Stimulated activated CD4-positive, alpha-beta T cell treated with anti-CD3 and anti-CD28 coated beads, Interleukin-4, amount 100 ng/mL, for 48 hours (primary cell): Measurements from ENCODE around the gene DNM2.
A peak's percentile ranks its signal among the peaks of the same experiment; 100 is the strongest.

Experiments used
- DNase-seq, 2 donors: peaks; one replicate each; pipeline ENCODE4 v3.0.0-alpha.2; 2020; ENCODE audit warnings: low read depth in 2 of 2

The DNM2 gene

DNA sequence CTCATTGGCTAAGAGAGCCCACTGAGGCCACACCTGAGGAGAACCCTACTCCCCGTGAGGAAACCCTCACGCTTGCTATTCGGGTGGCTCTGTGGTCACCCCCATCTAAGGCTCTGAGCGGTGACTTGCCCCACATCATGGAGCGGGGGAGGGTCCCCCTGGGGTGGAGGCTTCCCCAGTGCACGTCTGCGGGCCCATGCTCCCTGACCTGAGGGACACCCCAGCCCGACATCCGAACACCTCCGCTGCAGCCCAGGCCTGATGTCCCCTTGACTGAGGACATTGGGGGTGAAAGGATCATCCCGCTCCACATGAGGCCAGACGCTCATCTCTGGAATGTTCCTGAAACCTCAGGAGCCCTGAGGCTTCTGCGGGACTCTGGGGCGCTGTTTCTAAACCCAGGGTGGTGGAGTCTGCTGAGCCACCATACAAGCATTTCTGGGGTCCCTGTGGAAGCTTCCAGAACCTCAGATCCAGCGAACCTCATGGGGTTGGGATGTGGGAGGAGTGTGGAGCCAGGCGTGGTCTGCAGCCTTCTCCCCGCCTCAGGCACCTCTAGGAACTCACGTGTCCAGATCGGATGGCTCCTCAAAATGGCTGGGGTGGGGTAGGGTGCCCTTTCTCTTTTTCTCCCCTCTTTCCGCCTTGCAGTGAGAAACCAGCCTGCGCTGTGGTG lies 98.2 kb downstream of the DNM2 start:
- no peak for DNase-seq

DNA sequence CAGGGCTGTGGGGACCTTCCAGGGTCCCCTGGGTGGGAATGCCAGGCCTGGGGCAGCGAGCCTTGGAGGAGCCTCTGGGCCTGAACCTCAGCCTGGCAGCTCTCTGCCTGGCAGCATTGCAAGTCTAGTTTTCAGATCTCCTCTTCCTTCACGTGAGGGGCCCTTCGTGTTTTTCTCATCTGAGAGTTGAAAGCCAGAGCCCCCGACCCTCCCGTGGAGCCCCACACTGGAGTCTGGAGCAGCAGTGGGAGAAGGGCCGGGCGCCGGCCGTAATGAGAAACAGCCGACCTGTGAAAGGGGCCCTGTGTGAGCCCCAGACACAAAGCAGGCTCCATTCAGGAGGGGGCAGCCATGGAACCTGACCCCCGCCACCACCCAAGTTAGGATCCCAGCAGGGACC lies 98.8 kb downstream of the DNM2 start:
- no peak for DNase-seq

DNA sequence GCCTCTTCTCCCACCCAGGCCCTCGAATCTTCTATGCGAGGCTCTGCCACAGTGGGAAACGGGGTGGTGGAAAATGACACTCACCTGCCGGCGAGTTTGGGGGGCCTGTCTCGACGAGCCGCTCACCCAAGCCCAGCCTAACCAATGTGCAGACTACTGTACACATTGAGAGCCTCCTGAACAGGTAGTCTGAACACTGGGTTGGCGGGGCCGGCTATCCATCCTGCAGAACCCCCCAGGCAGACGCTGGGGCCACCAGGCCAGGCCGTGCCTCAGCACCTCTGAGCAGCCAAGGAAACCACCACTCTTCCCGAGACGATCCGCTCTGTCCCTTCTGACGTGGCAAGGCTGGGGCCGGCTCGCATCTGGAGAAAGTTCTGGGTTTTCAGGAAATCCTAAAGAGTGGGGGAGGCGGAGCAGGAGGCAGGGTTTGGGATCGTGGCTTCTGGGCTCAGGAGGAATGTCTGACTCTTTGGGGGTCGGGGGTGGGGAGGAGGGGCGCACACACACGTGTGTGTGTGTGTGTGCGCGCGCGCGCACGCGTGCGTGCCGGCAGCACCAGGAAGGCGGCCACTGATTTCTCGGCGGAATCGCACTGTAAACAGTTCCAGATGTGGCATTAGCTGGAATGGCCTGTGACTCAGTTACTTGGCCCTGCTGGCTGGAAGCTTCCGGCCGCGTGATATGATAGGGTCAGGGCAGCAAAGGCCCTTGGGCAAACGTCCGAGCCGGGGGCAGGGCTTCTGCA lies 99.6 kb downstream of the DNM2 start:
- DNase-seq = no peak

DNA sequence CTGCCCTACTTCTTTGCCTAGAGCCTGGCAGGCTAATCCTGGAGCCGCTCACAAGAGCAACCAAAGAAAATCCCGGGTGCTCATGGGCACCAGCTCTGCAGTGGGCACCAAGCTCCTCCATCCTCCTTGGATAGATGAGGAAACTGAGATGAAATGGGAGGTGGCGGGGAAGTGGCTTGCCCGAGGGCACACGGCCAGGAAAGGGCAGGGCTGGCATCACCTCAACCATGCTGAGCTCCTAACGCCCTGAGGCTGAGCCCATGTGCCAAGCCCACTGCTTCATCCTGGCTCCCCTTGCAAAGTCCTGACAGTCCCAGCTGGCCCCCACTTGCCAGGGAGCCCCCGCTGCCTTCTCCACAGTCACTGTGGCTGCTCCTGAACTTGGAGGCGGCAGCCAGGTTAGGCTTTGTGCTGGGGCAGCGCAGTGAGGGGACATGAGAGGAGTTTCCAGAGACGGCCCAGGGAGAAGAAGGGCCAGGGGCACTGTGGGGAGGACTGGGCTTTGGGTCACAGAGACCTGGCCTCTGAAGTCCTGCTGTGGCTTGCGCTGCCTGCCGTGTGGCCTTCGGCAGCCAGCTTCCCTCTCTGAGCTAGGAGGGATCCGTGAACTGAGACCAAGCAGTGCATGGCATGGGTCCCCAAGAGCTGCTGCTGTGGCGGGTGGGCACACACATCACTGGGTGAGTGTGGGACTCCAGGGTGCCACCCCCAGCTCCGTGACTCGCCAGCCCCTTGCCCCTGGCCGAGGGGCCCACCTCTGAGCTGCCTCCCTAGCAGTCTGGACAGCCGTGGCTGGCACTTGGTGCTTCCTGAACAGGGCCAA lies 100.6 kb downstream of the DNM2 start:
- DNase-seq = no peak

DNA sequence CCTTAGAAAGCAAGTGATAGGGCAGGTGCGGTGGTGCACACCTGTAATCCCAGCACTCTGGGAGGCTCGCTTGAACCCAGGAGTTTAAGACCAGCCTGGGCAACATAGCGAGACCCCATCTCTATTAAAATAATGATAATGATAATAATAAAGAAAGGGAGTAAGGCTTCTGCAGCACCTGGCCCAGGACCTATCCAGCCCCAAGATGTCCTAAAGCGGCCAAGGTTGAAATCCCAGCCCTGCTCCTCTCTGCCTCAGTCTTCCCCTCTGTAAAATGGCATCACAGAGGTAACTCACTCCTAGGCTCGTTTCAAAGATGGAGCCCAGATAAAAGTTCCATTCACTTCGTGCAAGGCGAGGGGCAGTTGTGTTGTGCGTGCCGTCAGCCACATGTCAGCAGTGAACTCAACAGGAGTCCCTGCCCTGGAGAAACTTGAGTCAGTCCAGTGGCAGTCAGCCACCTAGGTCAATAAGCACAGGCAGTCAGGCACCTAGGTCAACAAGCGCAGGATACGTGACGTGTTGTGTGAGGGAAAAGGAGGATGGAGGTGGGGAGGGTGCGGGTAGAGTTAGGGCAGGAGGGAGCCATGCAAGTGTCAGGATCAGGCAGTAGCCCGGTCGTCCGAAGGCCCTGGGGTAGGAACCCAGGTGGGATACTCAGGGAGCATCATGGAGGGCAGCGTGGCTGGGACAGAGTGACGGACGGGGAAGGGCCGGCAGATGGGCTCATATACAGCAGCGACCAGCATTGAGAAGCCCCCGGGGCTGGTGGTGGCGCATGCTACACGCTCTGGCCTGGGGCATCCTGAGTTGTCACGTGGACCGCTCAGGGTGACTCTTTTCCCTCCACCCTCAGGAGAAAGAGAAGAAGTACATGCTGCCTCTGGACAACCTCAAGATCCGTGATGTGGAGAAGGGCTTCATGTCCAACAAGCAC lies 101.5 kb downstream of the DNM2 start:
- no peak for DNase-seq

DNA sequence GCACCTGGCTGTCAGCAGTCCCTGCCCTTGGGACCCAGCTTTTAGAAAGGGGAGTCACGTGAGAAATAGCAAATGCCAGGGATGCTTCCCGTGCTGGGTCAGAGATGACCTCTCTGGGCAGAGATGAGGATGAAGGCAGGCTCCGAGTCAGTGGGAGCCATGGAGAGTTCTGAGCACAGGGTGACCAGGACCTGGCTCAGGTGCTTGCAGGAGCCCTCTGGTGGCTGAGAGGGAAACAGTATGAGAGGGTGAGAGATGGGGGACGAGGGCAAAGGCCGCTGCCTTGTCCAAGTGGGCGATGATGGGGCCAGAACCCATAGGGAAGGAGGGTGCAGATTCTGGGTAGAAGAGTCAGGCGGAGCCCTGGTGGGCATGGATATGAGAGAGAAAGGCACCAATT lies 102.3 kb downstream of the DNM2 start:
- DNase-seq = no peak

DNA sequence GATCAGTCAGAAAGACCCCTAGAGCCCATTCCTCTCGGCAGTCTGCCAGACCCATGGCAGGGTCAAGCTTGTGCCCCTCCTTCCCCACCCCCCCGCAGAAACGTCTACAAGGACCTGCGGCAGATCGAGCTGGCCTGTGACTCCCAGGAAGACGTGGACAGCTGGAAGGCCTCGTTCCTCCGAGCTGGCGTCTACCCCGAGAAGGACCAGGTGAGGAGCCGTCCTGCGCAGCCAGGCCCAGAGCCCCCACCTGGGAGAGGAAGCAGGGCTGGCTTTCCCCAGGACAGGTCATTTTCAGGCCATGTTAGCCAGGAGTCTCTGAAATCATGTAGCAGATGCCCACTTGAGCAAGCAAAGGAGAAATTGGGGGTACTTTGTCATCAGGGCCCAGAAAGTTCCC lies 105.8 kb downstream of the DNM2 start:
- no peak for DNase-seq

DNA sequence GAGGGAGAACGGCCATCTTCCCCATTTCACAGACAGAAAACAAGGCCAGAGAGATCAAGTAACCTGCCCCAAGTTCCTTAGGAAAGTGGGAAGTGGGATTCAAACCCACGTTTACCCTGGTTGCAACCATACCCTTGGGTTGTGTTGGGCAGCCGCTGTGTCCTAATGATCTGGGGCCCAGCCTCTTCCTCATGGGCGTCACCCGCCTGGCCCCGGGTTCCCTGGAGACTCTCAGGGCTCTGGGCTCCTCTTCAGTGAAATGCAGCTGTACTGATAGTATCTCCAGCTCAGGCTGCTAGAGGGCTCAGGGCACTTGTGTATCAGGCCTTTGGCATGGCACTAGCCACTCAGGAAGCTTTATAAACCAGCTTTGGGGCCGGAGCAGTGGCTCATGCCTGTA lies 108.4 kb downstream of the DNM2 start:
- DNase-seq = no peak

DNA sequence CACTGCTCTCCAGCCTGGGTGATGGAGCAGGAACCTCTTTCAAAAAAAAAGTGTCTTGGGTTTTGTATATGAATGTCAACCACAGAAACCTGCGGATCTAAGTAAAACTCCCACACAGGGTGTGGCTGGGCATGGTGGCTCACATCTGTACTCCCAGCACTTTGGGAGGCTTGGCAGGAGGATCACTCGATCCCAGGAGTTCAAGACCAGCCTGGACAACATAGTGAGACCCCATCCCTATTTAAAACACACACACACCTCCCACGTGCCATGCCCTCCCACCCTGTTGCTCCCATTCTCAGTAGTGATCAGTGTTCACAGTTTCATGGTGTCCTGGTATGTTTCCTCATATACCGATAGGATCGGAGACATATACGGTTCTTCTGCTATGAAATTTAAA lies 109.0 kb downstream of the DNM2 start:
- no peak for DNase-seq

DNA sequence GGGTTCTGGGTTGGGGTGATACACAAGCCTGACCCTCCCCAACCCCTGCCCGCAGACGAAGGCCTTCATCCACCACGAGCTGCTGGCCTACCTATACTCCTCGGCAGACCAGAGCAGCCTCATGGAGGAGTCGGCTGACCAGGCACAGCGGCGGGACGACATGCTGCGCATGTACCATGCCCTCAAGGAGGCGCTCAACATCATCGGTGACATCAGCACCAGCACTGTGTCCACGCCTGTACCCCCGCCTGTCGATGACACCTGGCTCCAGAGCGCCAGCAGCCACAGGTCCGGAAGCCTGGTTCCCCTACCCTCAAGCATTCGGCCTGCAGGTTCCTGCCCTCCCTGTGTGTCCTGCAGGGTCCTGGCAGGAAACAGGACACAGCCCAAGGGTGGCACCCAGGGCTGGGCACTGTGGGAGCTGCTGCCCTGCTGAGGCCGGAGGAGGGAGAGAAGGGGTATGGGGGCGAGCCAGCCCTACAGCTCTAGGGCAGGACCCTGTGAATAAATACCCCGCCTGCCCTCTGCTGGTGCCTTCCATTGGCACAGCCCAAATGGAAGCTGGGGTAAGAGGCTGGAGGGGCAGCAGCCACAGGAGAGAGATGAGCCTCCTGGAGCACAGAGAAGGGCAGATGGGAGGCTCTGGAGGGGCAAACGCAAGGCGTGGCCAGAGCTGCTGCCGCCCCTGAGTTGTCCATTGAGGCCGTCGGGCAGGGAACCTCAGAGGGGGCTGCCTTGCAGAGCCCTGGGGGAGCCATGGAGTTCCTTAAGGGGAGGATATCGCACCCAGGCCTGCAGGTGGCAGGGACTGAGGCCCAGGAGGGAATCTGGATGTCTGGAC lies 111.3 kb downstream of the DNM2 start:
- DNase-seq = no peak

DNA sequence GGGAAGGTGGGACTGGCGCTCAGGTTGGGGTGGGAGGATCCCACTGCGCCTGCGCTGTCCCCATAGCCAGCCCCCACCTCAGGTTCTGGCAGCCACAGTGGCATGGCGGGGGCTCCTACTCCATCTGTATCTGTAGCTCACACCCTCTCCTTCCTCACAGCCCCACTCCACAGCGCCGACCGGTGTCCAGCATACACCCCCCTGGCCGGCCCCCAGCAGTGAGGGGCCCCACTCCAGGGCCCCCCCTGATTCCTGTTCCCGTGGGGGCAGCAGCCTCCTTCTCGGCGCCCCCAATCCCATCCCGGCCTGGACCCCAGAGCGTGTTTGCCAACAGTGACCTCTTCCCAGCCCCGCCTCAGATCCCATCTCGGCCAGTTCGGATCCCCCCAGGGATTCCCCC lies 112.1 kb downstream of the DNM2 start:
- DNase-seq = no peak

DNA sequence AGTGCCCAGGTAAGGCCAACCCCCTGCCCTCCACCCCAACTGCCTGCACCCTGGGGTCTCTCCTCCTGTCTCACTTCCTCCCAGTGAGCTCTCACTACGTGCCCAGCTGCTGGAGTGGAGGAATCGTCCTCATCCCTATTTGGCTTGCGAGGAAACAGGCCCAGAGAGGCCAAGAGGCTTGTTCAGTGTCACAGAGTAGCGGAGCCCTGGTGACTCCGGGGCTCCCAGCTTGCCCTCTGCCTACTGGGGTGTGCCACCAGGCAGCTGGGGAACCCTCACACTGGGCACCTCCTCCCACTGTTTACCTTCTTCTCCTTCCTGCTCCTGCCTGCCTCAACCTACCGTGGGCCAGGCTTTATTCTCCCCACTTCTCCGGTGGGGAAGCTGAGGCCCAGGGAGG lies 112.5 kb downstream of the DNM2 start:
- DNase-seq = no peak

DNA sequence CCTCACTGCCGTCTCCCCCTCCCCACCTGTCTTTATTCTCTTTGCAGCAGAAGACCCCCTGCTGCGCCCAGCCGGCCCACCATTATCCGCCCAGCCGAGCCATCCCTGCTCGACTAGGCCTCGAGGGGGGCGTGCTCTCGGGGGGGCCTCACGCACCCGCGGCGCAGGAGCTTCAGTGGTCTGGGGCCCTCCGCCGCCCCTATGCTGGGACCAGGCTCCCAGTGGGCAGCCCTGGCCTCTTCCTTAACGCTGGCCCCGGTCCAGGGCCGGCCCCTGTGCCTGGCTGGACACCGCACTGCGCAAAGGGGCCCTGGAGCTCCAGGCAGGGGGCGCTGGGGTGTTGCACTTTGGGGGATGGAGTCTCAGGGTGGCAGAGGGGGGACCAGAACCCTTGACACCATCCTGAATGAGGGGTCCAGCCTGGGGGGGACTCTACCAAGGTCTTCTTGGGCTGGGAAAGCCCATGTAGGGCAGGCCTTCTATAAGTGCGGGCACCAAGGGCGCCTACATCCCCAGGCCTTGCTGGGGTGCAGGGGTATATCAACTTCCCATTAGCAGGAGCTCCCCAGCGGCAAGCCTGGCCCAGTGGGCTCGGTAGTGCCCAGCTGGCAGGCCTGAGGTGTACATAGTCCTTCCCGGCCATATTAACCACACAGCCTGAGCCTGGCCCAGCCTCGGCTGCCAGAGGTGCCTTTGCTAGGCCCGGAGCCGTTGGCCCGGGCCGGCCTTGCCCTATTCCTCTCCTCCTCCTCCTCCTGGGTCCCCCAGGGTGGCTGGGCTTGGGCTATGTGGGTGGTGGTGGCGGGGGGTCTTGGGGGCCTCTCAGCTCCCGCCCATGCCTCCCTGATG lies 113.3 kb downstream of the DNM2 start:
- no peak for DNase-seq

DNA sequence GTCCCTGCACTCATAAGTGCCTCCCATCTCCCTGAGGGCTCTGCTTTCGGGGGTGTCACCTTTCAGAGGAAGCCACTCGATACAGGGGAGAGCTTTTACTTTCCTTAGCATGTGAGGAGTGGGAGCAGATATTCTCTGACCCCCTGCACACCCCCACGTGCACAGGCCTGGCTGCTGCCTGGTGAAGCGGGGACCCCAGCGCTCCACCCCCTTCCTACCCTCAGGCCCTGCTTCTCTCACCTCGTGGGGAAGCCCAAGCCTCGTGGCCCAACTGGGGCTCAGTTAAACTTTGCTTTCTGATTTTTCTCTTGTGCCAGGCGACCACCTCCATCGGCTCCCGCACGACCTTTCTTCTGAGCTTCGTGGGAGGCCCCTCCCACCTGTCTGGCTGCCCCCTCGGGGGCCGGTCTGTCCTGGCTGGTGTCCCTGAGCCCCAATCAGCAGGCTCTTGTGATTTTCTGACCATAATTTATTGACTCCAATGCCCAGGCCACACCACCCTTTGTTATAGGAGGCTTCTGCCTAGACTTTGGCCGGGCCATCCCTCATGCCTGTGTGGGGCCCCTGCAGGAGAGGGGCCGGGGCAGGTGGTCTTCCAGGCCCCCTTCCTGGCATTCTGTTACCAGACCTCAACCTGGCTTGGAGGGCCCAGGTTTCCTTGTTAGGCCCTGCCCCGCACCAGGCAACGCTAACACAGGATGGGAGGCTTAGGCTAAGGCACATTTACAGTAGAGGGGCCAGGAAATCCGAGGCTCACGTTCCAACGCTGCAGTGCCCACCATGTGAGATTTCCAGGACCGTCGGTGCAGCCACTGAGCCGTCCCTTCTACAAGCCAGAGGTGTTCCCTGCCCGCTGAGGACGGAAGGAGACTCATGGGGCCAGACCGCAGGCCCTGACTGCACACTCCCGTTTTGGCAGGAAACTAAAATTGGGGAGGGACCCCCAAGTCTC lies 114.4 kb downstream of the DNM2 start:
- DNase-seq = no peak

DNA sequence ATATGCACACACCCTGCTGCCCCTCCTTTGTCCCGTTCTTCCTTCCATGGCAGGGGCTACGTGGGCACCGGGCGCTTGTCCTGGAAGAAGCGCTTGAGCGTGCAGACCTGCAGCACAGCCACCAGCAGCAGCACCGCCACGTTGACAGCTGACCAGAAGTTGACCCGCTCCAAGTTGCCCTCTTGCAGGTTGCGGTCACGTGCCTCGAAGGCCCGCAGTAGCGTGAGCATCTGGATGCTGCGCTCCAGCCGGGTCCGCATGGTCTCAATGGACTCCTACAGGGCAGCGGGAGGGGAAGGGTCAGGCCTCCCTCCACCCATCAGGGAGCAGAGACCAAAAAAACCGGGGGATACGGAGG lies 115.0 kb downstream of the DNM2 start:
- no peak for DNase-seq

DNA sequence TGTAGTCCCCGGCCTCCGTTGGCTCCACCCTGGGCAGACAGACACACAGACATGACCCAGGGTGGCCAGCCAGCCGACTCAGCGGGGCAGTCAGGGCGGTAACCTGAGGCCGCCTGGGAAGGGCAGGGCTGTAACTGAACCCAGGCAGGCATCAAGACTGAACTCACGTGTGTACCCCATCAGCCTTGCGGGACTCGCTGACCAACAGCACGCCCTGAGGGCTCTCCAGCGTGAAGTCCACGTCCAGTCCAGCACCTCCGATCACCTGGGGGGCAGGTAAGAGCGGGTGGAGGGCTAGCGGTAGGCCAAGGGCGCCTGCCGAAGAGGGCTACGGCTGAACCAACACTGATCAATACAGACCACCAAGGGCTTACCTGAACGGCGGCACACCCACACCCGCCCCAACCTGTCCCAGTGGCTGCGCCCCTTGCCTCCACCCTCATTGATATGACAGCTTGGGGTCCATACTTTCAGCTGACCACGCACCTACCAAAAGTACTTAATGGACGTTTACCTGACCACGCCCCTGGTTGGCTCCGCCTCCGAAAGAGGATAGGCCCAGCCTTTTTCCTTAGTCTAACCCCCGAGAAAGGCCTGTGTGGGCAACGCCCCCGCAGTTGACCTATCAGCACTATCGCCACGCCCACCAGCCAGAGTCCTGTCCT lies 117.3 kb downstream of the DNM2 start:
- no peak for DNase-seq

DNA sequence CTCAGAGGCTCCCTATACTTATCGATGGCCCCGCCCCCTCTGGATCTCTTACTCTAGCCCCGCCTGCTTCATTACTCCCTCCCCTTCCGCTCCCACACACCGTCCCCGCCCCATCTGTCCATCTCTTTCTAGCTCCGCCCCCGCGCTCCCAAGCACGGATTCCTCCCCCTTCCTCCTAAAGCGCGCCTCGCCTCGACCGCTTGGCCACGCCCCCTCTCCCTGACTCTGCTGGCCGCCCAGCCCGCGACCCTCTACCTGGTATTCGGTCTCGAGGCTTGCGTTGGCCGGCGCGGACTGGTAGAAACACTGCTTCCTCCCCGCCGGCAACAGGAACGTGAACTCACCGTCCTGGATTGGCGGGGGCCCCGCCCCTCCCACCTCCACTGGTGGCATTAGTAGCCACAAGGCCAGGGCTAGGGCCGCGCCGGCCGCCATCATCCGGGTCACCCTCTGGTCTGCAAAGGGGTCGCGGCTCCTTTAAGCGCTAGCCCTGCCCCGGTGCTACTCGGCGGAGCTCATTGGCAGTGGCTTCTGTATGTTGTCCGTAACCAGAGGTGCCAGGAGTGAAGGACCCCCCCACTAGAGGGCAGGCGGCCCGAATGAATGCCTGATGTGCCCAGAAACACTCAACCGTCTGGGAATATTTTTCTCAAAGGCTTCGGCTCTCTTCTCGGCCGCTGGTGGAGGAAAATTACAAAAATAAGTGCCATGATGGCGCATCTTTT lies 118.0 kb downstream of the DNM2 start, which contains the start of gene TMED1:
TSS of gene TMED1 (minus strand) at position 459 of the 725 bp plus-strand sequence. CDS start at position 438, 21 bp downstream.
- DNase-seq = peak; percentile 98 to 99
